CD4-positive, alpha-beta memory T cell (primary cell): Measurements from ENCODE around the gene MAPKAPK2. TPM values are rescaled to one million over a fixed set of nuclear protein-coding genes. Genes with fewer than 3 reads are reported as not detected.

Experiments
- CTCF ChIA-PET: fragments of 350-600 bp; sonication (Branson Sonifier 250); formaldehyde crosslinking; loops from one replicate; lab custom pipeline; 2021; ENCODE audit warnings: inconsistent platforms; ENCODE audit not compliant: partially characterized antibody; lab: Charles Lee
- POLR2A ChIA-PET: fragments of 350-600 bp; sonication (Branson Sonifier 250); formaldehyde crosslinking; loops from one replicate; lab custom pipeline; 2021; ENCODE audit not compliant: partially characterized antibody; lab: Charles Lee
- DNase-seq, 5 donors: peaks; one replicate each; pipeline versions ENCODE4 v3.0.0 to v3.0.0-alpha.2; 2020 to 2022; ENCODE audit warnings: mixed read lengths in 1 of 5
- H3K27ac ChIP-seq: one replicate; pipeline ENCODE4 v1.7.0; 2013; ENCODE audit warnings: low read depth, low read length
- H3K27me3 ChIP-seq: 2 replicates; pipeline ENCODE4 v1.7.0; 2013; ENCODE audit warnings: mild to moderate bottlenecking, low read length, moderate library complexity; ENCODE audit not compliant: insufficient read depth
- H3K36me3 ChIP-seq: 2 replicates; pipeline ENCODE4 v1.7.0; 2013; ENCODE audit warnings: mild to moderate bottlenecking, low read length, moderate library complexity; ENCODE audit not compliant: insufficient read depth
- H3K4me1 ChIP-seq: 2 replicates; pipeline ENCODE4 v1.7.0; 2013; ENCODE audit warnings: mild to moderate bottlenecking, low read length, moderate library complexity; ENCODE audit not compliant: insufficient read depth
- H3K4me3 ChIP-seq, 2 donors: one replicate each; pipeline ENCODE4 v1.7.0; 2013; ENCODE audit warnings: low read length in 2 of 2, mild to moderate bottlenecking in 1 of 2
- H3K9me3 ChIP-seq, 2 donors: one replicate each; pipeline ENCODE4 v1.7.0; 2013; ENCODE audit warnings: low read length in 2 of 2, control low read depth in 1 of 2; ENCODE audit not compliant: control insufficient read depth in 1 of 2
- H3K27ac Mint-ChIP-seq, 7 donors: one replicate each; pipeline ENCODE4 v1.8.0; 2020 to 2021; ENCODE audit warnings: mixed read lengths in 7 of 7, mild to moderate bottlenecking in 6 of 7, inconsistent platforms in 3 of 7, moderate library complexity in 3 of 7
- H3K27me3 Mint-ChIP-seq, 2 donors: one replicate each; pipeline ENCODE4 v1.8.0; 2020 to 2021; ENCODE audit warnings: mixed read lengths in 2 of 2
- H3K36me3 Mint-ChIP-seq, 2 donors: one replicate each; pipeline ENCODE4 v1.8.0; 2020 to 2021; ENCODE audit warnings: mixed read lengths in 2 of 2, inconsistent platforms in 1 of 2, mild to moderate bottlenecking in 1 of 2
- H3K4me1 Mint-ChIP-seq, 4 donors: one replicate each; pipeline ENCODE4 v1.8.0; 2020 to 2021; ENCODE audit warnings: mixed read lengths in 4 of 4, mild to moderate bottlenecking in 1 of 4
- H3K4me3 Mint-ChIP-seq, 8 donors: one replicate each; pipeline ENCODE4 v1.8.0; 2020 to 2021; ENCODE audit warnings: mixed read lengths in 8 of 8, mild to moderate bottlenecking in 7 of 8, moderate library complexity in 6 of 8, inconsistent platforms in 3 of 8
- H3K9me3 Mint-ChIP-seq, 8 donors: one replicate each; pipeline ENCODE4 v1.8.0; 2020 to 2021; ENCODE audit warnings: mixed read lengths in 8 of 8, mild to moderate bottlenecking in 5 of 8, inconsistent platforms in 3 of 8, moderate library complexity in 1 of 8
- intact Hi-C: fragments of 100-400 bp; cut with micrococcal nuclease; formaldehyde crosslinking; loops from one replicate; pipeline ENCODE4 v1.15.1; 2023
- polyA plus RNA-seq, 2 donors: library from polyadenylated mRNA; unstranded; fragments of 300-500 nt; fragmentation: Illumina TruSeq; gene quantifications; one replicate each; pipeline ENCODE4 v1.2.3, GENCODE V29; 2021
- total RNA-seq, 2 experiments: library from RNA; stranded (reverse); gene quantifications; one replicate each; pipeline ENCODE4 v1.2.3, GENCODE V29; 2021

MAPKAPK2 gene
- total and polyA plus RNA-seq, 4 experiments from 2014 or later: 1.3 to 72.8 (median 37.8) TPM

DNA sequence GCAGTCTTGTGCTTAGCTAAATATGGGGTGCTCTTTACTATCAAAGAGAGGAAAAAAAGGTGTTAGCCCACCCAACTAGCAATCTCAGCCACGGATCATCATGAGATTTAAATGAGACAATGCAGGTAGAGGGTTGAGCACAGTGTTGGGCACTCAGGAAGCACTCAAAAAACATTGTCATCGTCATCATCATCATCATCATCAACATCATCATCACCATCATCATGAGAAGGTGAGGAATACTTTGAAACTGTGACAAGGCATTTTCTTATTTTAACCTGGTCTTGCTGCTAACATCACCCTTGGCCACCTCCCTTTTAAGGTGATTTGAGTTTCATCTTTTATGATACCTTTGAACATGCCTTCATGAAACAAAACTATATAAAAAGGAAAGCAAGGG is 3.3 kb upstream of the MAPKAPK2 start:
- no peak overlapping the region for H3K27ac Mint-ChIP-seq
- no peak for DNase-seq
- H3K9me3 Mint-ChIP-seq: peaks cover 0 to 2% (median 0%) of the 10 kb centered on the region in 8 donors
- CTCF ChIA-PET: no interaction called here
- intact Hi-C loops: loop anchor here (5.0 kb wide), 1 partner anchor 36 kb away; no protein-coding TSS in a partner anchor
- H3K4me1 ChIP-seq: peaks cover 21% of the 10 kb centered on the region
- H3K4me3 ChIP-seq: no peak overlapping the region
- no peak overlapping the region for H3K27ac ChIP-seq
- H3K27me3 ChIP-seq: no peaks in the 10 kb centered on the region
- no peak overlapping the region for H3K4me3 Mint-ChIP-seq
- H3K4me1 Mint-ChIP-seq: peaks cover 3 to 30% (median 12%) of the 10 kb centered on the region in 4 donors
- peaks cover 0 to 7% of the 10 kb centered on the region in 2 donors for H3K36me3 Mint-ChIP-seq
- POLR2A ChIA-PET: no interaction called here
- H3K36me3 ChIP-seq: no peaks in the 10 kb centered on the region
- peaks cover 2 to 3% of the 10 kb centered on the region in 2 donors for H3K27me3 Mint-ChIP-seq
- no peaks in the 10 kb centered on the region for H3K9me3 ChIP-seq

- H3K9me3 Mint-ChIP-seq: peaks cover 0 to 2% (median 0%) of the 10 kb centered on the region in 8 donors
- DNase-seq: no peak
- Histone ChIP-seq H3K36me3 (no peaks in the 10 kb centered on the region), H3K27ac (no peak overlapping the region), H3K4me1 (peaks cover 29% of the 10 kb centered on the region), H3K4me3 (no peak overlapping the region), H3K9me3 (no peaks in the 10 kb centered on the region), H3K27me3 (no peaks in the 10 kb centered on the region)
- POLR2A ChIA-PET: no interaction called here
- intact Hi-C loops: loop anchor here (5.0 kb wide), 1 partner anchor 35 kb away; no protein-coding TSS in a partner anchor
- CTCF ChIA-PET: interaction anchor here (1.1 kb wide), 1 partner anchor 220 kb away, joined by 3 read pairs; no protein-coding TSS in a partner anchor
- H3K4me3 Mint-ChIP-seq: no peak overlapping the region
- peaks cover 10 to 38% (median 19%) of the 10 kb centered on the region in 4 donors for H3K4me1 Mint-ChIP-seq
- peak overlapping the region in 1 of 7 donors; percentile 70 for H3K27ac Mint-ChIP-seq
- peaks cover 2 to 3% of the 10 kb centered on the region in 2 donors for H3K27me3 Mint-ChIP-seq
- peaks cover 0 to 9% of the 10 kb centered on the region in 2 donors for H3K36me3 Mint-ChIP-seq
Observed at GRCh38 chr1:206682111-206682510, 2.6 kb upstream of the MAPKAPK2 start.

GRCh38 chr1:206683313-206683712 is 1.4 kb upstream of the MAPKAPK2 start:
- Mint-ChIP-seq H3K27me3 (peaks cover 2 to 3% of the 10 kb centered on the region in 2 donors), H3K9me3 (peaks cover 0 to 2% (median 0%) of the 10 kb centered on the region in 8 donors), H3K4me1 (peaks cover 20 to 49% (median 30%) of the 10 kb centered on the region in 4 donors), H3K27ac (peak overlapping the region in 3 of 7 donors; percentile 17 to 70 (median 70)), H3K4me3 (peak overlapping the region in 4 of 8 donors; percentile 1 to 90 (median 11)), H3K36me3 (peaks cover 0 to 9% of the 10 kb centered on the region in 2 donors)
- ChIA-PET POLR2A (no interaction called here), CTCF (interaction anchor here (1.4 to 1.9 kb wide), 2 partner anchors 19 to 51 kb away, joined by 5 to 7 read pairs; no protein-coding TSS in a partner anchor)
- intact Hi-C loops: loop anchor here (5.0 kb wide), 1 partner anchor 34 kb away; no protein-coding TSS in a partner anchor
- Histone ChIP-seq H3K36me3 (no peaks in the 10 kb centered on the region), H3K27me3 (no peaks in the 10 kb centered on the region), H3K4me3 (no peak overlapping the region), H3K27ac (no peak overlapping the region), H3K4me1 (peaks cover 40% of the 10 kb centered on the region), H3K9me3 (no peaks in the 10 kb centered on the region)
- DNase-seq: no peak

GRCh38 chr1:206684003-206684402 is 702 bp upstream of the MAPKAPK2 start:
- Histone ChIP-seq H3K27ac (no peak overlapping the region), H3K4me1 (peaks cover 39% of the 10 kb centered on the region), H3K9me3 (no peaks in the 10 kb centered on the region), H3K4me3 (no peak overlapping the region), H3K27me3 (no peaks in the 10 kb centered on the region), H3K36me3 (no peaks in the 10 kb centered on the region)
- H3K4me1 Mint-ChIP-seq: peaks cover 21 to 49% (median 33%) of the 10 kb centered on the region in 4 donors
- H3K36me3 Mint-ChIP-seq: peaks cover 0 to 9% of the 10 kb centered on the region in 2 donors
- DNase-seq: no peak
- POLR2A ChIA-PET: interaction anchor here (1.1 to 1.8 kb wide), 3 partner anchors 20 to 72 kb away, joined by 4 to 6 read pairs (median 5); partner anchors contain the start of gene EIF2D
- H3K27me3 Mint-ChIP-seq: peaks cover 2 to 3% of the 10 kb centered on the region in 2 donors
- CTCF ChIA-PET: interaction anchor here (0.6 to 1.9 kb wide), 4 partner anchors 20 to 51 kb away, joined by 3 to 7 read pairs (median 4); partner anchors contain the start of gene DYRK3
- H3K4me3 Mint-ChIP-seq: peak overlapping the region; percentile 51 to 90 (median 84)
- H3K27ac Mint-ChIP-seq: peak overlapping the region in 4 of 7 donors; percentile 36 to 84 (median 68)
- peaks cover 0 to 2% (median 0%) of the 10 kb centered on the region in 8 donors for H3K9me3 Mint-ChIP-seq
- intact Hi-C loops: loop anchor here (2.0 to 5.0 kb wide), 2 partner anchors 33 to 71 kb away; partner anchors contain the start of gene EIF2D

DNA sequence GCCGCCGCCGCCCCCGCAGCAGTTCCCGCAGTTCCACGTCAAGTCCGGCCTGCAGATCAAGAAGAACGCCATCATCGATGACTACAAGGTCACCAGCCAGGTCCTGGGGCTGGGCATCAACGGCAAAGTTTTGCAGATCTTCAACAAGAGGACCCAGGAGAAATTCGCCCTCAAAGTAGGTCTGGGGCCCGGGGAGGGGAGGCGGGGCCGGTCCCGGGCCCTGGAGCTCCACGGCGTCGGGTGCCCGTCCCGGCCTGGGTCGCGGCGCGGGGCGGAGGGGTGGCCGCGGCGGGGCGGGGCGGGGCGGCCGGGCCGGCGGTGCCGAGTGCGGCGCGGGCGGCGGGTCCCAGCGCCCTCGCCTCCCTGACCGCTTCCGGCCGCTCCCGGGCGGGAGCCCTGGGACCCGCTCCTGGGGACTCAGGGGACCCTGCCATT is 646 bp downstream of the MAPKAPK2 start:
- Histone ChIP-seq H3K36me3 (no peaks in the 10 kb centered on the region), H3K27ac (peak overlapping the region; percentile 90), H3K4me3 (peak overlapping the region; percentile 55 to 93), H3K9me3 (no peaks in the 10 kb centered on the region), H3K27me3 (no peaks in the 10 kb centered on the region), H3K4me1 (peaks cover 51% of the 10 kb centered on the region)
- peak overlapping the region; percentile 94 to 98 (median 97) for H3K27ac Mint-ChIP-seq
- peaks cover 0 to 14% of the 10 kb centered on the region in 2 donors for H3K36me3 Mint-ChIP-seq
- H3K4me1 Mint-ChIP-seq: peaks cover 30 to 58% (median 42%) of the 10 kb centered on the region in 4 donors
- peak in 4 of 5 donors; percentile 28 to 69 (median 33) for DNase-seq
- H3K27me3 Mint-ChIP-seq: peaks cover 0 to 2% of the 10 kb centered on the region in 2 donors
- peaks cover 0 to 4% (median 0%) of the 10 kb centered on the region in 8 donors for H3K9me3 Mint-ChIP-seq
- ChIA-PET CTCF (interaction anchor here (1.3 kb wide), 1 partner anchor 227 kb away, joined by 3 read pairs; no protein-coding TSS in a partner anchor), POLR2A (interaction anchor here (1.1 to 5.6 kb wide), 3 partner anchors 13 to 30 kb away, joined by 3 to 24 read pairs (median 6); no protein-coding TSS in a partner anchor)
- H3K4me3 Mint-ChIP-seq: peak overlapping the region; percentile 93 to 100 (median 96)
- intact Hi-C loops: loop anchor here (1.0 to 2.0 kb wide), 2 partner anchors 73 to 118 kb away; partner anchors contain the start of gene EIF2D

DNA sequence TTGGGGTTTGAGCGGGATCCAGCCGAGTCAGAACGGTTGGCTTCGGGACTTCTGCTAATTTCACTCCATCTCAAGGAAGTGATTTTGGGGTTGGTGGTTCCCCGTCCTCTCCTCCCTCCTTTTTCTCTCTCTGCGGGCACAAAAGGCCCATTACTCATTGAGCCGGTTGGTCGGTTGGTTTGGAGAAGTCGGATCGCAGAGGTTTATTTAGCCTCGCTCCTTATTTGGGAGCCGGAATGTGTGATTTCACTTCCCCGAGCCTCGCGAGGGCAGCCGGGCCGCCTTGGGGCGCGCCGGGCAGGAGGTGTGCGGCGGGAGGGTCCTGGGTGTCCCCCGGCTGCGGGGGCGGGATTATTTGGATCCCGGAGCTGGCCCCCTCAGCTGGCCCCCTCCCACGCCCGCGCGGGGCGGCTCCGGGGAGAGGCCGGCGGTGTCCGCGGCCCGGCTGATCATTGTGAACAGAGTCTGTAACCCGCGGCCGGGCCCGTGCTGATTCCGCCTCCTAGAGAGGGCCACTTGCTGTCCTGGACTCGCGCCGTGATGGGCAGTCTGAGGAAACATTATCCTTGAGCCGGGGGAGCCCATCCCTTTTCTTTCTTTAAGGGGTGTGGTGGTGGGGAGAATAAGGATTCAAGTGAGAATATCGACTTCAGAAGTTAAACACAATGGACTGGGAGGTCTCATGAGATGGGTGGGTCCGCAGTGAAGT is 1.2 kb downstream of the MAPKAPK2 start:
- peak; percentile 46 to 88 (median 56) for DNase-seq
- Mint-ChIP-seq H3K4me3 (peak overlapping the region; percentile 97 to 100 (median 100)), H3K4me1 (peaks cover 35 to 64% (median 47%) of the 10 kb centered on the region in 4 donors), H3K27me3 (peaks cover 0 to 2% of the 10 kb centered on the region in 2 donors), H3K9me3 (peaks cover 0 to 4% (median 0%) of the 10 kb centered on the region in 8 donors), H3K27ac (peak overlapping the region; percentile 94 to 100 (median 100)), H3K36me3 (peaks cover 0 to 16% of the 10 kb centered on the region in 2 donors)
- H3K9me3 ChIP-seq: no peaks in the 10 kb centered on the region
- H3K27ac ChIP-seq: peak overlapping the region; percentile 90
- no peaks in the 10 kb centered on the region for H3K36me3 ChIP-seq
- H3K4me1 ChIP-seq: peaks cover 57% of the 10 kb centered on the region
- intact Hi-C loops: loop anchor here (1.0 to 2.0 kb wide), 4 partner anchors 17 to 117 kb away; partner anchors contain the start of gene EIF2D
- H3K4me3 ChIP-seq: peak overlapping the region; percentile 55 to 93
- ChIA-PET POLR2A (interaction anchor here (0.7 to 5.6 kb wide), 5 partner anchors 18 to 108 kb away, joined by 3 to 24 read pairs (median 5); partner anchors contain the start of gene EIF2D), CTCF (interaction anchor here (1.3 to 6.2 kb wide), 4 partner anchors 21 to 226 kb away, joined by 3 to 37 read pairs (median 16); partner anchors contain the start of gene EIF2D)
- no peaks in the 10 kb centered on the region for H3K27me3 ChIP-seq
